ENCODE data around the gene CCDC188. TPM values are rescaled to one million over a fixed set of nuclear protein-coding genes. Genes with fewer than 3 reads are reported as not detected.

CCDC188 gene
- total and polyA plus RNA-seq, 9 of the 15 experiments (the other 6 are each of a cell fraction or from before 2014, with no cell fraction given), result not detected

GRCh38 chr22:20156611-20157429 lies 6.0 kb upstream of the CCDC188 start (continued):
- TF ChIP-seq, protein P1, sequence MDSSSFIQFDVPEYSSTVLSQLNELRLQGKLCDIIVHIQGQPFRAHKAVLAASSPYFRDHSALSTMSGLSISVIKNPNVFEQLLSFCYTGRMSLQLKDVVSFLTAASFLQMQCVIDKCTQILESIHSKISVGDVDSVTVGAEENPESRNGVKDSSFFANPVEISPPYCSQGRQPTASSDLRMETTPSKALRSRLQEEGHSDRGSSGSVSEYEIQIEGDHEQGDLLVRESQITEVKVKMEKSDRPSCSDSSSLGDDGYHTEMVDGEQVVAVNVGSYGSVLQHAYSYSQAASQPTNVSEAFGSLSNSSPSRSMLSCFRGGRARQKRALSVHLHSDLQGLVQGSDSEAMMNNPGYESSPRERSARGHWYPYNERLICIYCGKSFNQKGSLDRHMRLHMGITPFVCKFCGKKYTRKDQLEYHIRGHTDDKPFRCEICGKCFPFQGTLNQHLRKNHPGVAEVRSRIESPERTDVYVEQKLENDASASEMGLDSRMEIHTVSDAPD (CRISPR knock-in tag; IDR thresholded peaks at IDR 0.05), result no peak
- TF ChIP-seq DIDO1 (tag; IDR thresholded peaks at IDR 0.05; ENCODE audit: low read depth), result no peak
- TF ChIP-seq SIN3A (IDR thresholded peaks at IDR 0.05; ENCODE audit: borderline replicate concordance in 2 of 2, control insufficient read depth in 1 of 2, low read depth in 2 of 2, low read length in 2 of 2), result no peak
- TF ChIP-seq, protein P2, sequence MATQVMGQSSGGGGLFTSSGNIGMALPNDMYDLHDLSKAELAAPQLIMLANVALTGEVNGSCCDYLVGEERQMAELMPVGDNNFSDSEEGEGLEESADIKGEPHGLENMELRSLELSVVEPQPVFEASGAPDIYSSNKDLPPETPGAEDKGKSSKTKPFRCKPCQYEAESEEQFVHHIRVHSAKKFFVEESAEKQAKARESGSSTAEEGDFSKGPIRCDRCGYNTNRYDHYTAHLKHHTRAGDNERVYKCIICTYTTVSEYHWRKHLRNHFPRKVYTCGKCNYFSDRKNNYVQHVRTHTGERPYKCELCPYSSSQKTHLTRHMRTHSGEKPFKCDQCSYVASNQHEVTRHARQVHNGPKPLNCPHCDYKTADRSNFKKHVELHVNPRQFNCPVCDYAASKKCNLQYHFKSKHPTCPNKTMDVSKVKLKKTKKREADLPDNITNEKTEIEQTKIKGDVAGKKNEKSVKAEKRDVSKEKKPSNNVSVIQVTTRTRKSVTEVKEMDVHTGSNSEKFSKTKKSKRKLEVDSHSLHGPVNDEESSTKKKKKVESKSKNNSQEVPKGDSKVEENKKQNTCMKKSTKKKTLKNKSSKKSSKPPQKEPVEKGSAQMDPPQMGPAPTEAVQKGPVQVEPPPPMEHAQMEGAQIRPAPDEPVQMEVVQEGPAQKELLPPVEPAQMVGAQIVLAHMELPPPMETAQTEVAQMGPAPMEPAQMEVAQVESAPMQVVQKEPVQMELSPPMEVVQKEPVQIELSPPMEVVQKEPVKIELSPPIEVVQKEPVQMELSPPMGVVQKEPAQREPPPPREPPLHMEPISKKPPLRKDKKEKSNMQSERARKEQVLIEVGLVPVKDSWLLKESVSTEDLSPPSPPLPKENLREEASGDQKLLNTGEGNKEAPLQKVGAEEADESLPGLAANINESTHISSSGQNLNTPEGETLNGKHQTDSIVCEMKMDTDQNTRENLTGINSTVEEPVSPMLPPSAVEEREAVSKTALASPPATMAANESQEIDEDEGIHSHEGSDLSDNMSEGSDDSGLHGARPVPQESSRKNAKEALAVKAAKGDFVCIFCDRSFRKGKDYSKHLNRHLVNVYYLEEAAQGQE (IDR thresholded peaks at IDR 0.05; ENCODE audit: borderline replicate concordance), result peak; percentile 99
- TF ChIP-seq, protein P2 (CRISPR knock-in tag; IDR thresholded peaks at IDR 0.05; ENCODE audit: low read depth), result peak; percentile 82; the same call in 1 of the 2 replicates
- TF ChIP-seq ZNF584 (CRISPR knock-in tag; IDR thresholded peaks at IDR 0.05; ENCODE audit: low read depth), result no peak
- peak; percentile 13 for TF ChIP-seq HMGN3 (IDR thresholded peaks at IDR 0.05; ENCODE audit: borderline replicate concordance, extremely low read depth, insufficient read length, low read depth, low read length)
- TF ChIP-seq THRAP3 (IDR thresholded peaks at IDR 0.05; ENCODE audit: borderline replicate concordance), result no peak
- TF ChIP-seq ZNF133 (CRISPR knock-in tag; IDR thresholded peaks at IDR 0.05), result peak; percentile 90
- TF ChIP-seq KLF6 (CRISPR knock-in tag; IDR thresholded peaks at IDR 0.05; ENCODE audit: borderline replicate concordance), result no peak
- no peak for TF ChIP-seq ESRRB (CRISPR knock-in tag; IDR thresholded peaks at IDR 0.05; ENCODE audit: borderline replicate concordance)
- no peak for TF ChIP-seq KDM2B (CRISPR knock-in tag; IDR thresholded peaks at IDR 0.05)
- TF ChIP-seq ZNF717 (CRISPR knock-in tag; IDR thresholded peaks at IDR 0.05), result peak; percentile 76; the same call in 1 of the 2 replicates
- no peak for TF ChIP-seq BACH1 (tag; IDR thresholded peaks at IDR 0.05)
- no peak for TF ChIP-seq STAT5B (CRISPR knock-in tag; IDR thresholded peaks at IDR 0.05)
- TF ChIP-seq, protein P3, sequence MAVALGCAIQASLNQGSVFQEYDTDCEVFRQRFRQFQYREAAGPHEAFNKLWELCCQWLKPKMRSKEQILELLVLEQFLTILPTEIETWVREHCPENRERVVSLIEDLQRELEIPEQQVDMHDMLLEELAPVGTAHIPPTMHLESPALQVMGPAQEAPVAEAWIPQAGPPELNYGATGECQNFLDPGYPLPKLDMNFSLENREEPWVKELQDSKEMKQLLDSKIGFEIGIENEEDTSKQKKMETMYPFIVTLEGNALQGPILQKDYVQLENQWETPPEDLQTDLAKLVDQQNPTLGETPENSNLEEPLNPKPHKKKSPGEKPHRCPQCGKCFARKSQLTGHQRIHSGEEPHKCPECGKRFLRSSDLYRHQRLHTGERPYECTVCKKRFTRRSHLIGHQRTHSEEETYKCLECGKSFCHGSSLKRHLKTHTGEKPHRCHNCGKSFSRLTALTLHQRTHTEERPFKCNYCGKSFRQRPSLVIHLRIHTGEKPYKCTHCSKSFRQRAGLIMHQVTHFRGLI (CRISPR knock-in tag; IDR thresholded peaks at IDR 0.05), result no peak
